Kidney (tissue), 14 donors: ENCODE data around the gene SIT1. TPM values are rescaled to one million over a fixed set of nuclear protein-coding genes. Genes with fewer than 3 reads are reported as not detected.
"Not testable (repeated sequence)": the region's sequence is repeated elsewhere in the genome, so short reads cannot be mapped to it uniquely, and the experiment has no call there.

Source experiments
- DNase-seq, 5 donors: peaks; one replicate each; pipeline ENCODE4 v3.0.0-alpha.2; 2013 to 2020
- FAIRE-seq: peaks from 2 replicates; lab custom pipeline; 2012; peaks lifted over from hg19 to GRCh38; lab: Jason Lieb, UNC
- H3K27ac ChIP-seq, 2 donors: one replicate each; pipeline ENCODE4 v1.7.0; 2013; ENCODE audit warnings: low read depth in 2 of 2, low read length in 2 of 2, inconsistent platforms in 1 of 2
- H3K27me3 ChIP-seq: one replicate; pipeline ENCODE4 v1.7.1; 2013; ENCODE audit warnings: low read length, inconsistent platforms; ENCODE audit not compliant: control insufficient read depth, insufficient read depth
- H3K36me3 ChIP-seq, 3 donors: one replicate each; pipeline versions ENCODE4 v1.7.0 to v1.7.1; 2013; ENCODE audit warnings: low read length in 3 of 3, control low read depth in 1 of 3, inconsistent platforms in 1 of 3; ENCODE audit not compliant: insufficient read depth in 3 of 3, control insufficient read depth in 2 of 3
- H3K4me1 ChIP-seq, 3 donors: one replicate each; pipeline versions ENCODE4 v1.7.0 to v1.7.1; 2013; ENCODE audit warnings: low read length in 3 of 3, inconsistent platforms in 1 of 3, low read depth in 1 of 3; ENCODE audit not compliant: control insufficient read depth in 2 of 3, insufficient read depth in 2 of 3
- H3K4me3 ChIP-seq, 3 donors: one replicate each; pipeline versions ENCODE4 v1.7.0 to v1.8.1; 2013; ENCODE audit warnings: low read length in 3 of 3, control low read depth in 1 of 3, inconsistent platforms in 1 of 3
- H3K9ac ChIP-seq, 3 donors: one replicate each; pipeline versions ENCODE4 v1.7.0 to v1.7.1; 2013; ENCODE audit warnings: low read length in 3 of 3, control low read depth in 1 of 3, inconsistent platforms in 1 of 3
- H3K9me3 ChIP-seq, 3 donors: one replicate each; pipeline versions ENCODE4 v1.7.0 to v1.7.1; 2013; ENCODE audit warnings: low read length in 3 of 3, control low read depth in 1 of 3, inconsistent platforms in 1 of 3; ENCODE audit not compliant: control insufficient read depth in 2 of 3, insufficient read depth in 1 of 3
- CTCF ChIP-seq: IDR thresholded peaks from 3 replicates; pipeline ENCODE4 v1.5.1; 2012; ENCODE audit warnings: mild to moderate bottlenecking, moderate library complexity, borderline replicate concordance; ENCODE audit not compliant: insufficient read depth; ENCODE audit errors: extremely low read depth
- intact Hi-C: fragments of 100-400 bp; cut with DNase I; formaldehyde crosslinking; loops from one replicate; pipeline ENCODE4 v1.11.1; 2022
- polyA plus RNA-seq: library from polyadenylated mRNA; stranded (reverse); fragments of 350-450 nt; fragmentation: Illumina TruSeq; extraction: RNeasy Lipid Tissue Mini Kit (QIAGEN cat#74804); gene quantifications from one replicate; pipeline ENCODE4 v1.2.3, GENCODE V29; 2014; ENCODE audit warnings: low read depth, low replicate concordance; ENCODE audit not compliant: insufficient read depth
- total RNA-seq: library from RNA; stranded (reverse); fragmentation: NEBNext Ultra II Directional; extraction: Animal tissue kit (Norgen Biotek cat#: 25700); gene quantifications from one replicate; pipeline ENCODE4 v1.2.1, GENCODE V29; 2021
- donor health status: control.
- donor health status: control.
- donor health status: control.
- donor health status: control.
- donor health status: control.
- donor health status: DM: yes; HTN: yes; CAD: no.
- donor health status: Normal renal cell carcinoma (clear cell type).

The SIT1 gene
- total and polyA plus RNA-seq, 2 donors from 2014 or later: 0.32 to 3.1 TPM

- intact Hi-C loops: no loop called here
Measured at GRCh38 chr9:35616681-35617459, 33.9 kb downstream of the SIT1 start.

GRCh38 chr9:35615981-35616680 is 34.6 kb downstream of the SIT1 start:
- Histone ChIP-seq H3K27me3 (peaks cover 5% of the 10 kb centered on the region), H3K9ac (no peak overlapping the region), H3K27ac (no peak overlapping the region), H3K4me1 (peaks cover 0 to 10% (median 0%) of the 10 kb centered on the region in 3 donors), H3K36me3 (no peaks in the 10 kb centered on the region), H3K4me3 (no peak overlapping the region), H3K9me3 (no peaks in the 10 kb centered on the region)
- FAIRE-seq (no peak), DNase-seq (no peak)
- intact Hi-C loops: no loop called here
- no peak for TF ChIP-seq CTCF

More at GRCh38 chr9:35616681-35617459, 33.9 kb downstream of the SIT1 start:
- TF ChIP-seq CTCF: no peak
- H3K4me3 ChIP-seq: peak overlapping the region; percentile 37 to 61 (median 58)
- peak; percentile 70 to 91 (median 82) for DNase-seq
- H3K9me3 ChIP-seq: no peaks in the 10 kb centered on the region
- no peak overlapping the region for H3K27ac ChIP-seq
- H3K27me3 ChIP-seq: peaks cover 5% of the 10 kb centered on the region
- peaks cover 0 to 10% (median 0%) of the 10 kb centered on the region in 3 donors for H3K4me1 ChIP-seq
- H3K36me3 ChIP-seq: no peaks in the 10 kb centered on the region
- no peak for FAIRE-seq
- H3K9ac ChIP-seq: peak overlapping the region in 2 of 3 donors; percentile 42 to 51

- Histone ChIP-seq H3K4me1 (peaks cover 0 to 10% (median 0%) of the 10 kb centered on the region in 3 donors), H3K36me3 (peaks cover 0 to 7% (median 0%) of the 10 kb centered on the region in 3 donors), H3K27ac (no peak overlapping the region), H3K27me3 (peaks cover 5% of the 10 kb centered on the region), H3K4me3 (no peak overlapping the region), H3K9ac (no peak overlapping the region), H3K9me3 (no peaks in the 10 kb centered on the region)
- TF ChIP-seq CTCF: no peak
- DNase-seq: no peak
- intact Hi-C loops: no loop called here
- no peak for FAIRE-seq
Measured at GRCh38 chr9:35612843-35613242, 37.9 kb downstream of the SIT1 start.

GRCh38 chr9:35612066-35612465 is 38.7 kb downstream of the SIT1 start:
- H3K4me3 ChIP-seq, H3K27ac ChIP-seq, H3K9me3 ChIP-seq, H3K4me1 ChIP-seq, H3K9ac ChIP-seq, DNase-seq, FAIRE-seq, H3K27me3 ChIP-seq, intact Hi-C loops: not testable (repeated sequence)
- peaks cover 0 to 12% (median 0%) of the 10 kb centered on the region in 3 donors for H3K36me3 ChIP-seq
